WTC11 (cell line): ENCODE results near the gene MOBP. TPM values are rescaled to one million over a fixed set of nuclear protein-coding genes. Genes with fewer than 3 reads are reported as not detected.

Experiments used
- ATAC-seq: fragments of 200-7000 bp; cut with Tn5 transposase; 2 replicates; pipeline ENCODE4 v1.10.0; 2021; ENCODE audit warnings: mild to moderate bottlenecking, moderate library complexity
- CTCF ChIA-PET: fragments of 300-600 bp; sonication (Branson Sonifier 250); formaldehyde crosslinking; loops from one replicate; lab custom pipeline; 2021; ENCODE audit warnings: antibody characterized with exemption; lab: Charles Lee
- POLR2A ChIA-PET: fragments of 350-600 bp; sonication (Branson Sonifier 250); formaldehyde crosslinking; loops from one replicate; lab custom pipeline; 2021; ENCODE audit warnings: antibody characterized with exemption; lab: Charles Lee
- DNase-seq: peaks from one replicate; pipeline ENCODE4 v3.0.0; 2021; ENCODE audit warnings: low spot score
- H3K27ac Mint-ChIP-seq: 2 replicates; pipeline ENCODE4 v1.8.0; 2021; ENCODE audit warnings: mixed read lengths
- H3K27me3 Mint-ChIP-seq: 2 replicates; pipeline ENCODE4 v1.8.0; 2021; ENCODE audit warnings: low read depth, mild to moderate bottlenecking, moderate library complexity, mixed read lengths
- H3K36me3 Mint-ChIP-seq: 2 replicates; pipeline ENCODE4 v1.8.0; 2021; ENCODE audit warnings: mixed read lengths
- H3K4me1 Mint-ChIP-seq: 2 replicates; pipeline ENCODE4 v1.8.0; 2022; ENCODE audit warnings: mixed read lengths
- H3K4me3 Mint-ChIP-seq: 2 replicates; pipeline ENCODE4 v1.8.0; 2021; ENCODE audit warnings: mild to moderate bottlenecking, moderate library complexity, mixed read lengths
- H3K9me3 Mint-ChIP-seq: 2 replicates; pipeline ENCODE4 v1.8.0; 2021; ENCODE audit warnings: mixed read lengths
- AR ChIP-seq: fragments of 250-450 bp; sonication (Bioruptor Pico); IDR thresholded peaks from 2 replicates; pipeline ENCODE4 v1.9.0; 2021; ENCODE audit warnings: mild to moderate bottlenecking
- CBFB ChIP-seq: sonication (generic); formaldehyde crosslinking; IDR thresholded peaks from 2 replicates; pipeline ENCODE4 v1.8.1; 2022; ENCODE audit warnings: mild to moderate bottlenecking, low read depth, missing genetic modification reagents
- FOXP1 ChIP-seq: sonication (generic); formaldehyde crosslinking; IDR thresholded peaks from 2 replicates; pipeline ENCODE4 v1.8.0; 2022; ENCODE audit warnings: missing genetic modification reagents, mild to moderate bottlenecking, moderate library complexity, borderline replicate concordance
- FOXP4 ChIP-seq: sonication (generic); formaldehyde crosslinking; IDR thresholded peaks from 2 replicates; pipeline ENCODE4 v1.8.0; 2022; ENCODE audit warnings: mild to moderate bottlenecking, missing genetic modification reagents
- GABPB1 ChIP-seq: sonication (generic); formaldehyde crosslinking; IDR thresholded peaks from 2 replicates; pipeline ENCODE4 v1.8.1; 2023; ENCODE audit warnings: mild to moderate bottlenecking, missing genetic modification reagents
- GTF2I ChIP-seq: fragments of 250-450 bp; sonication (Bioruptor Pico); conservative IDR thresholded peaks from 2 replicates; pipeline ENCODE4 v1.4.0; 2021; ENCODE audit warnings: mild to moderate bottlenecking
- HMGXB4 ChIP-seq: sonication (generic); formaldehyde crosslinking; IDR thresholded peaks from 2 replicates; pipeline ENCODE4 v1.8.1; 2023; ENCODE audit warnings: mild to moderate bottlenecking, moderate library complexity, missing genetic modification reagents
- JUN ChIP-seq: sonication (generic); formaldehyde crosslinking; IDR thresholded peaks from 2 replicates; pipeline ENCODE4 v1.8.0; 2023; ENCODE audit warnings: mild to moderate bottlenecking, missing genetic modification reagents
- MLX ChIP-seq: sonication (generic); formaldehyde crosslinking; IDR thresholded peaks from 2 replicates; pipeline ENCODE4 v1.8.1; 2023; ENCODE audit warnings: mild to moderate bottlenecking, missing genetic modification reagents, moderate library complexity
- MYBL2 ChIP-seq: sonication (generic); formaldehyde crosslinking; IDR thresholded peaks from 2 replicates; pipeline ENCODE4 v1.8.1; 2023; ENCODE audit warnings: mild to moderate bottlenecking, moderate library complexity, missing genetic modification reagents
- NR1H2 ChIP-seq: sonication (generic); formaldehyde crosslinking; IDR thresholded peaks from 2 replicates; pipeline ENCODE4 v1.9.0; 2021; ENCODE audit warnings: mild to moderate bottlenecking, moderate library complexity, missing genetic modification reagents
- NR2C2 ChIP-seq: sonication (generic); formaldehyde crosslinking; IDR thresholded peaks from 2 replicates; pipeline ENCODE4 v1.8.0; 2022; ENCODE audit warnings: mild to moderate bottlenecking, missing genetic modification reagents
- SOX15 ChIP-seq: fragments of 250-450 bp; sonication (Bioruptor Pico); IDR thresholded peaks from 2 replicates; pipeline ENCODE4 v1.9.0; 2021; ENCODE audit warnings: mild to moderate bottlenecking
- TEAD1 ChIP-seq: sonication (generic); formaldehyde crosslinking; IDR thresholded peaks from 2 replicates; pipeline ENCODE4 v1.8.0; 2022; ENCODE audit warnings: mild to moderate bottlenecking, missing genetic modification reagents
- USF1 ChIP-seq: sonication (generic); formaldehyde crosslinking; IDR thresholded peaks from 2 replicates; pipeline ENCODE4 v1.8.0; 2022; ENCODE audit warnings: mild to moderate bottlenecking, missing genetic modification reagents
- ZBTB43 ChIP-seq: sonication (generic); formaldehyde crosslinking; IDR thresholded peaks from 2 replicates; pipeline ENCODE4 v1.8.1; 2023; ENCODE audit warnings: mild to moderate bottlenecking, missing genetic modification reagents
- ZNF121 ChIP-seq: sonication (generic); formaldehyde crosslinking; IDR thresholded peaks from 2 replicates; pipeline ENCODE4 v1.8.0; 2023; ENCODE audit warnings: missing genetic modification reagents
- ZNF138 ChIP-seq: sonication (generic); formaldehyde crosslinking; conservative IDR thresholded peaks from 2 replicates; pipeline ENCODE4 v1.8.1; 2022; ENCODE audit warnings: mild to moderate bottlenecking, moderate library complexity, missing genetic modification reagents
- ZNF512 ChIP-seq: sonication (generic); formaldehyde crosslinking; IDR thresholded peaks from 2 replicates; pipeline ENCODE4 v1.8.1; 2022; ENCODE audit warnings: missing genetic modification reagents, borderline replicate concordance
- total RNA-seq: library from RNA; stranded (reverse); gene quantifications from 3 replicates; pipeline ENCODE4 v1.2.3, GENCODE V29; 2021

MOBP gene
- total RNA-seq, 1 experiment from 2014 or later: 0.13 TPM

- no peak for TF ChIP-seq ZNF512
Observed at GRCh38 chr3:39524107-39524506, 56.6 kb downstream of the MOBP start (continued).

GRCh38 chr3:39528844-39529243 lies 61.4 kb downstream of the MOBP start:
- H3K36me3 Mint-ChIP-seq: peaks cover 11% of the 10 kb centered on the region
- ChIA-PET POLR2A (no interaction called here), CTCF (no interaction called here)
- H3K27ac Mint-ChIP-seq: no peak overlapping the region
- no peaks in the 10 kb centered on the region for H3K4me1 Mint-ChIP-seq
- no peak for ATAC-seq
- peaks cover 20% of the 10 kb centered on the region for H3K9me3 Mint-ChIP-seq
- no peak for DNase-seq
- H3K4me3 Mint-ChIP-seq: no peak overlapping the region
- no peaks in the 10 kb centered on the region for H3K27me3 Mint-ChIP-seq
- no peak for TF ChIP-seq NR2C2
- no peak for TF ChIP-seq MLX (CRISPR knock-in tag)
- TF ChIP-seq ZNF138: no peak
- TF ChIP-seq FOXP1 (CRISPR knock-in tag): no peak
- TF ChIP-seq MYBL2 (CRISPR knock-in tag): no peak
- no peak for TF ChIP-seq JUN (CRISPR knock-in tag)
- TF ChIP-seq, all 79 proteins: peak for 0

- Mint-ChIP-seq H3K36me3 (peaks cover 6% of the 10 kb centered on the region), H3K9me3 (peaks cover 13% of the 10 kb centered on the region), H3K4me1 (peaks cover 5% of the 10 kb centered on the region), H3K4me3 (no peak overlapping the region), H3K27me3 (no peaks in the 10 kb centered on the region), H3K27ac (no peak overlapping the region)
- ATAC-seq (no peak), DNase-seq (no peak)
- ChIA-PET POLR2A (no interaction called here), CTCF (no interaction called here)
- no peak for TF ChIP-seq GTF2I
- no peak for TF ChIP-seq TEAD1 (CRISPR knock-in tag)
- TF ChIP-seq CBFB (CRISPR knock-in tag): no peak
- TF ChIP-seq FOXP1 (CRISPR knock-in tag): no peak
- no peak for TF ChIP-seq GABPB1
- no peak for TF ChIP-seq AR (CRISPR knock-in tag)
- no peak for TF ChIP-seq SOX15
- no peak for TF ChIP-seq ZNF512
Observed at GRCh38 chr3:39529577-39529976, 62.1 kb downstream of the MOBP start.

GRCh38 chr3:39531066-39531465 lies 63.6 kb downstream of the MOBP start:
- ChIA-PET POLR2A (no interaction called here), CTCF (interaction anchor here (1.1 kb wide), 1 partner anchor 32 kb away, joined by 3 read pairs; no protein-coding TSS in a partner anchor)
- no peak for DNase-seq
- Mint-ChIP-seq H3K27ac (no peak overlapping the region), H3K9me3 (no peaks in the 10 kb centered on the region), H3K4me1 (peaks cover 16% of the 10 kb centered on the region), H3K27me3 (no peaks in the 10 kb centered on the region), H3K4me3 (no peak overlapping the region), H3K36me3 (no peaks in the 10 kb centered on the region)
- no peak for ATAC-seq
- no peak for TF ChIP-seq FOXP4 (CRISPR knock-in tag)
- no peak for TF ChIP-seq NR1H2 (CRISPR knock-in tag)
- no peak for TF ChIP-seq USF1 (CRISPR knock-in tag)
- no peak for TF ChIP-seq ZBTB43 (CRISPR knock-in tag)
- TF ChIP-seq HMGXB4 (CRISPR knock-in tag): no peak
- TF ChIP-seq GABPB1: no peak
- no peak for TF ChIP-seq ZNF121 (CRISPR knock-in tag)
